ENCODE measurements around the gene SEPTIN2.
"Not testable (repeated sequence)": the region's sequence is repeated elsewhere in the genome, so short reads cannot be mapped to it uniquely, and the experiment has no call there.

The SEPTIN2 gene

GRCh38 chr2:241354668-241355658 is 39.2 kb downstream of the SEPTIN2 start:
- peak; percentile 75 for DNase-seq

GRCh38 chr2:241355983-241356870 is 40.5 kb downstream of the SEPTIN2 start, which contains the start of gene FARP2:
TSS of gene FARP2 (plus strand) at chr2:241356285. CDS start at chr2:241373108, 16,823 bp downstream.
- peak; percentile 96 for DNase-seq

- no peak for DNase-seq
Measured at GRCh38 chr2:241356871-241357260, 41.1 kb downstream of the SEPTIN2 start.

- DNase-seq, result no peak
Measured at GRCh38 chr2:241357531-241357930, 41.8 kb downstream of the SEPTIN2 start.

GRCh38 chr2:241358470-241358869 is 42.7 kb downstream of the SEPTIN2 start:
- DNase-seq, result no peak

- DNase-seq, result no peak
Measured at GRCh38 chr2:241359481-241360045, 43.8 kb downstream of the SEPTIN2 start.

GRCh38 chr2:241363426-241363825 is 47.7 kb downstream of the SEPTIN2 start:
- DNase-seq, result no peak

- no peak for DNase-seq
Measured at GRCh38 chr2:241364781-241365180, 49.1 kb downstream of the SEPTIN2 start.

GRCh38 chr2:241366678-241367077 is 51.0 kb downstream of the SEPTIN2 start:
- DNase-seq, result no peak

- DNase-seq, result no peak
Measured at GRCh38 chr2:241368643-241369042, 52.9 kb downstream of the SEPTIN2 start.

GRCh38 chr2:241372361-241372992 is 56.8 kb downstream of the SEPTIN2 start:
- DNase-seq, result no peak

- DNase-seq, result no peak
Measured at GRCh38 chr2:241373446-241373845, 57.7 kb downstream of the SEPTIN2 start.

- not testable (repeated sequence) for DNase-seq
Measured at GRCh38 chr2:241373906-241374305, 58.2 kb downstream of the SEPTIN2 start.

- no peak for DNase-seq
Measured at GRCh38 chr2:241375300-241375699, 59.6 kb downstream of the SEPTIN2 start.

- DNase-seq, result no peak
Measured at GRCh38 chr2:241376808-241377207, 61.1 kb downstream of the SEPTIN2 start.

GRCh38 chr2:241378816-241379215 is 63.1 kb downstream of the SEPTIN2 start:
- DNase-seq, result no peak

- no peak for DNase-seq
Measured at GRCh38 chr2:241379481-241380480, 64.1 kb downstream of the SEPTIN2 start.

- DNase-seq, result no peak
Measured at GRCh38 chr2:241381872-241382271, 66.1 kb downstream of the SEPTIN2 start.

- DNase-seq, result not testable (repeated sequence)
Measured at GRCh38 chr2:241385450-241385849, 69.7 kb downstream of the SEPTIN2 start.

GRCh38 chr2:241386519-241386918 is 70.8 kb downstream of the SEPTIN2 start:
- DNase-seq, result no peak

- no peak for DNase-seq
Measured at GRCh38 chr2:241389697-241390096, 74.0 kb downstream of the SEPTIN2 start.

Measured in activated T-cell treated with anti-CD3 and anti-CD28 coated beads, Interleukin-2, amount 50 U/mL, for 1 hour (primary cell).